Transverse colon (tissue), 4 donors: ENCODE data around the gene EHD4.

Experiments
- EP300 ChIP-seq: sonication (generic); formaldehyde crosslinking; IDR thresholded peaks from one replicate; pipeline ENCODE4 v1.6.1; 2017; ENCODE audit warnings: antibody characterized with exemption, low read depth
- POLR2AphosphoS5 ChIP-seq, 3 donors: sonication (generic); formaldehyde crosslinking; IDR thresholded peaks; one replicate each; pipeline ENCODE4 v1.6.1; 2016; ENCODE audit warnings: antibody characterized with exemption in 3 of 3
- TF ChIP-seq, protein P1 (sequence below), 5 experiments: fragments of 200-600 bp in 3 of 5; fragments of 450-650 bp in 2 of 5; sonication (generic) in 3 of 5; IDR thresholded peaks; 1 replicate in 2 of 5; 2 replicates in 3 of 5; pipeline ENCODE4 v1.5.1; 2016 to 2017; ENCODE audit warnings: antibody characterized with exemption in 5 of 5, inconsistent platforms in 3 of 5, mild to moderate bottlenecking in 2 of 5, moderate library complexity in 1 of 5

GRCh38 chr15:41917767-41918430 is 54.5 kb downstream of the EHD4 start:
- TF ChIP-seq, protein P1, sequence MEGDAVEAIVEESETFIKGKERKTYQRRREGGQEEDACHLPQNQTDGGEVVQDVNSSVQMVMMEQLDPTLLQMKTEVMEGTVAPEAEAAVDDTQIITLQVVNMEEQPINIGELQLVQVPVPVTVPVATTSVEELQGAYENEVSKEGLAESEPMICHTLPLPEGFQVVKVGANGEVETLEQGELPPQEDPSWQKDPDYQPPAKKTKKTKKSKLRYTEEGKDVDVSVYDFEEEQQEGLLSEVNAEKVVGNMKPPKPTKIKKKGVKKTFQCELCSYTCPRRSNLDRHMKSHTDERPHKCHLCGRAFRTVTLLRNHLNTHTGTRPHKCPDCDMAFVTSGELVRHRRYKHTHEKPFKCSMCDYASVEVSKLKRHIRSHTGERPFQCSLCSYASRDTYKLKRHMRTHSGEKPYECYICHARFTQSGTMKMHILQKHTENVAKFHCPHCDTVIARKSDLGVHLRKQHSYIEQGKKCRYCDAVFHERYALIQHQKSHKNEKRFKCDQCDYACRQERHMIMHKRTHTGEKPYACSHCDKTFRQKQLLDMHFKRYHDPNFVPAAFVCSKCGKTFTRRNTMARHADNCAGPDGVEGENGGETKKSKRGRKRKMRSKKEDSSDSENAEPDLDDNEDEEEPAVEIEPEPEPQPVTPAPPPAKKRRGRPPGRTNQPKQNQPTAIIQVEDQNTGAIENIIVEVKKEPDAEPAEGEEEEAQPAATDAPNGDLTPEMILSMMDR (IDR thresholded peaks at IDR 0.05), result no peak
- TF ChIP-seq POLR2AphosphoS5 (IDR thresholded peaks at IDR 0.05) (no peak), EP300 (no peak)
